Measurements from ENCODE around the gene NR3C2. TPM values are rescaled to one million over a fixed set of nuclear protein-coding genes. Genes with fewer than 3 reads are reported as not detected.

NR3C2 gene
- total RNA-seq, 1 experiment from 2014 or later = 14.2 TPM

GRCh38 chr4:148073349-148073748, 368.9 kb downstream of the NR3C2 start:
- Mint-ChIP-seq H3K27ac (ENCODE audit: unreplicated experiment) (no peak overlapping the region), H3K4me1 (ENCODE audit: low read depth, unreplicated experiment) (no peaks in the 10 kb centered on the region), H3K27me3 (ENCODE audit: unreplicated experiment) (no peaks in the 10 kb centered on the region), H3K9me3 (ENCODE audit: low read depth, unreplicated experiment) (peaks cover 5% of the 10 kb centered on the region), H3K4me3 (ENCODE audit: low read depth, unreplicated experiment) (no peak overlapping the region), H3K36me3 (ENCODE audit: insufficient read depth, unreplicated experiment) (peaks cover 4% of the 10 kb centered on the region)
- no peak for DNase-seq
- intact Hi-C loops (cut with micrococcal nuclease; ENCODE audit: unreplicated experiment) = no loop called here
- no TSS peak for BruUV-seq (replicated peaks)
- CTCF ChIA-PET = no interaction called here
- TF ChIP-seq CTCF (IDR thresholded peaks at IDR 0.05; ENCODE audit: unreplicated experiment) = no peak

- peaks cover 4% of the 10 kb centered on the region for H3K36me3 Mint-ChIP-seq (ENCODE audit: insufficient read depth, unreplicated experiment)
- BruUV-seq (replicated peaks) = no TSS peak
- H3K9me3 Mint-ChIP-seq (ENCODE audit: low read depth, unreplicated experiment) = peaks cover 5% of the 10 kb centered on the region
- no peak for DNase-seq
- TF ChIP-seq CTCF (IDR thresholded peaks at IDR 0.05; ENCODE audit: unreplicated experiment) = no peak
- H3K4me1 Mint-ChIP-seq (ENCODE audit: low read depth, unreplicated experiment) = no peaks in the 10 kb centered on the region
- H3K4me3 Mint-ChIP-seq (ENCODE audit: low read depth, unreplicated experiment) = no peak overlapping the region
- H3K27ac Mint-ChIP-seq (ENCODE audit: unreplicated experiment) = no peak overlapping the region
- no peaks in the 10 kb centered on the region for H3K27me3 Mint-ChIP-seq (ENCODE audit: unreplicated experiment)
- CTCF ChIA-PET = no interaction called here
- intact Hi-C loops (cut with micrococcal nuclease; ENCODE audit: unreplicated experiment) = no loop called here
Measured at GRCh38 chr4:148072789-148073188, 369.4 kb downstream of the NR3C2 start.

- no TSS peak for BruUV-seq (replicated peaks)
- no peaks in the 10 kb centered on the region for H3K27me3 Mint-ChIP-seq (ENCODE audit: unreplicated experiment)
- CTCF ChIA-PET = interaction anchor here (0.5 kb wide), 1 partner anchor 367 kb away, joined by 4 read pairs; no protein-coding TSS in a partner anchor
- H3K4me1 Mint-ChIP-seq (ENCODE audit: low read depth, unreplicated experiment) = no peaks in the 10 kb centered on the region
- H3K4me3 Mint-ChIP-seq (ENCODE audit: low read depth, unreplicated experiment) = no peak overlapping the region
- no peak for TF ChIP-seq CTCF (IDR thresholded peaks at IDR 0.05; ENCODE audit: unreplicated experiment)
- H3K9me3 Mint-ChIP-seq (ENCODE audit: low read depth, unreplicated experiment) = peaks cover 3% of the 10 kb centered on the region
- no peak for DNase-seq
- no peak overlapping the region for H3K27ac Mint-ChIP-seq (ENCODE audit: unreplicated experiment)
- H3K36me3 Mint-ChIP-seq (ENCODE audit: insufficient read depth, unreplicated experiment) = peaks cover 4% of the 10 kb centered on the region
- intact Hi-C loops (cut with micrococcal nuclease; ENCODE audit: unreplicated experiment) = no loop called here
Measured at GRCh38 chr4:148071009-148071408, 371.2 kb downstream of the NR3C2 start.

GRCh38 chr4:148069895-148070178, 372.4 kb downstream of the NR3C2 start:
- H3K4me3 Mint-ChIP-seq (ENCODE audit: low read depth, unreplicated experiment) = no peak overlapping the region
- CTCF ChIA-PET = no interaction called here
- H3K27me3 Mint-ChIP-seq (ENCODE audit: unreplicated experiment) = no peaks in the 10 kb centered on the region
- no peak overlapping the region for H3K27ac Mint-ChIP-seq (ENCODE audit: unreplicated experiment)
- H3K4me1 Mint-ChIP-seq (ENCODE audit: low read depth, unreplicated experiment) = no peaks in the 10 kb centered on the region
- H3K36me3 Mint-ChIP-seq (ENCODE audit: insufficient read depth, unreplicated experiment) = peaks cover 4% of the 10 kb centered on the region
- no peak for TF ChIP-seq CTCF (IDR thresholded peaks at IDR 0.05; ENCODE audit: unreplicated experiment)
- DNase-seq = no peak
- intact Hi-C loops (cut with micrococcal nuclease; ENCODE audit: unreplicated experiment) = no loop called here
- H3K9me3 Mint-ChIP-seq (ENCODE audit: low read depth, unreplicated experiment) = peaks cover 2% of the 10 kb centered on the region
- no TSS peak for BruUV-seq (replicated peaks)
